NCI-H1436 (cell line): Measurements from ENCODE around the gene TRIM13.

Experiments used
- DNase-seq: peaks from one replicate; lab custom pipeline; 2025; lab: John Stamatoyannopoulos, UW

TRIM13 gene

DNA sequence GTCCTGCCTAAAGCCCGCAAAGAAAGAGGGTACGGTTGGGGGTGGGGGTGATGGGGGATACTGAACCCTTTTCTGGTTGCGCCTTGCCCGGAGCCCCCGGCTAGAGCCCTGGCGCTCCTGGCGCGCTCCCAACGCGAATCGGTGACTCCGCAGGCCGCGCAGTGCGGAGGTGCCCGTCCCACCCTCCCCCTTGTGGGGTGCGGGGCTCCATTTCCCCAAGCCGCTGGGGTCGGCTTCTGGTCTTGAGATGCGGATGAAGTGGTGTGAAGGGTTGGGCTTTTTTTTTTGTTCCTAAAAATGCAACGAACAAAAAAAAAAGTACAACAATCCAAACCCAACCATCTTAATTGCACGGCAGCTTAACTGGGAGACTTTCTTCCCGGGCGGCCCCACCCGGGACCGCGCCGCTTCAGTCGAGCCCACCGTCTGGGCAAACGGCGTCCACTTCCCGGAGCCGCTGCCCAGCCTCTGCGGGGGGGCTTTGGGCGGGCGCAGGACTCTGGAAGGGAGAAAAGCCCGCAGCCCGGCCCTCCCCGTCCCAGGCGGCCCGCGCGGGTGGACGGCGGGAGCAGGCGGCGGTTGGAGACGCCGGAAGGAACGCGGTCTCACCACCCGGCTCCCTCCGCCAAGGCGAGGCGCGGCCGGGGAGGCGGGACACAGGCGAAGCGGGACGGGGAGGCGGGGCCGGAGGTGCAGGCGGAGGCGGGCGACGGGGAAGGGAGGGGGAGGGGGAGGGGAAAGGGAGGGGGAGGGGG lies 504 bp upstream of the TRIM13 start:
- peak; percentile 78 for DNase-seq

DNA sequence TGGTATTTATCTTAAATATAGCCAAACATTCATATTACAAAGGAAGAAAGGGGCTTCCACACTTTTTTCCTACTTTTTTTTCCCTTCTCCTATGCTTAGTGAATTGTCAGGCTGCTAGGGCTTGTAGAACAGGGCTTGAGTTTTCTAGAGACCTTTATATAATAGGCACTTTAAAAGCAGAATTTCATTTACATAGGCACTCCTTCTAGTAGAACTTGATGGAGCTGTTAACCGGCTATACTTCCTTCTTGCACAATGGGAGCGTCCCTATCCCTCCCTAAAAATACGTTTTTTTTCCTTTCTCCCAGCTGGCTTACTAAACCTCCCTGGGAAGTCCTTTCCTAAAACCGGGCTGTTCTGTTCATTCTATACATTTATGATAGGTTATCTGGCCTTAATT lies 1.1 kb downstream of the TRIM13 start:
- no peak for DNase-seq

DNA sequence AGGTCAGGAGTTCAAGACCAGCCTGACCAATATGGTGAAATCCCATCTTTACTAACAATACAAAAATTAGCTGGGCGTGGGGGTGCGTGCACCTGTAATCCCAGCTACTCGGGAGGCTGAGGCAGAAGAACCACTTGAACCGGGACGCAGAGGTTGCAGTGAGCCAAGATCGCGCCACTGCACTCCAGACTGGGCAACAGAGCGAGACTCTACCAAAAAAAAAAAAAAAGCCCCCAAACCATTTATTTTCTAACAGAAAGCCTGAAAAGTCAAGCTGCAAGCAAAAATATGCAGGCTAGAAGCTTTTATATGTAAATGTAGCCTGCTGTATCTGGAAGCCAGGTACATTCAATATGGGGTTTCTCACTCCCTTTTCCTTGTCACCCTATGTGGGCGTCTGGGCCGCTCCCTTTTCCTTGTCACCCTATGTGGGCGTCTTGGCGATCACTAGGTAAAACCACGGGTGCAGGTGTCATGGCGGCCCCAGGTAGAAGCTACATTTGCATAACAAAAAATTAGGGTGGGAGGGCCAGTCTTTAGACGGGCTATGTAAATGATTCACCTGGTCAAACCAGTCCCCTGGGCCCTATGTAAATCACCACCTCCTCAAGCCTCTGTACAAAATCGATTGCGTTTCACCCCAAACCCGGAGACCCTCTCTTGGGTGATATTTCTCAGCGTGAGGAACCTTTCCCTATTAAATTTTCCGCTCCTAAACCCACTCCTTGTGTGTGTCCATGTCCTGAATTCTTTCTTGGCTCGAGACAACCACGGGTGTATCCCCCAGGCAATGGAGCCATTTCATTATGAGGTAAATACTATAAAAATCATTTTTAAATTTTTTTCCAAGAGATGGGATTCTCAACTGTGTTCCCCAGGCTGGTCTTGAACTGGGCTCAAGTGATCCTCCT lies 2.1 kb downstream of the TRIM13 start:
- no peak for DNase-seq

DNA sequence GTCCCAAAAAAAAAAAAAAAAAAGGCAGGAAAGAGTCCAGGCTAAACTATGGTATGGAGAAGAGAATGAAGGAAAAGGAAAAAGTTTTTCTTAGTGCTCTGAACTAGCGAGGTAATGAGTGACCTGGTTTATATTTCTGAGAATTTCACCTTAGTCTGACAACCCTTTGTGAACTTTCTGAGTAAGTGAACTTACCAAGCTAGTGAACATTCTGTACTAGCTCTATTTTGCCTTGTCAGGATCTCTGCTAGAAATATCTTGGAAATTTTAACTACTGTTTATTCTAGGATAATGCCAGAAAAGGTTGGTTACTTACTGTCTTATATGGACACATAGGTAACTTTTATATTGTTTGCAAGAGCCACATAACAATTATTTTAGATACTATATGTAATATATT lies 4.4 kb downstream of the TRIM13 start:
- no peak for DNase-seq

DNA sequence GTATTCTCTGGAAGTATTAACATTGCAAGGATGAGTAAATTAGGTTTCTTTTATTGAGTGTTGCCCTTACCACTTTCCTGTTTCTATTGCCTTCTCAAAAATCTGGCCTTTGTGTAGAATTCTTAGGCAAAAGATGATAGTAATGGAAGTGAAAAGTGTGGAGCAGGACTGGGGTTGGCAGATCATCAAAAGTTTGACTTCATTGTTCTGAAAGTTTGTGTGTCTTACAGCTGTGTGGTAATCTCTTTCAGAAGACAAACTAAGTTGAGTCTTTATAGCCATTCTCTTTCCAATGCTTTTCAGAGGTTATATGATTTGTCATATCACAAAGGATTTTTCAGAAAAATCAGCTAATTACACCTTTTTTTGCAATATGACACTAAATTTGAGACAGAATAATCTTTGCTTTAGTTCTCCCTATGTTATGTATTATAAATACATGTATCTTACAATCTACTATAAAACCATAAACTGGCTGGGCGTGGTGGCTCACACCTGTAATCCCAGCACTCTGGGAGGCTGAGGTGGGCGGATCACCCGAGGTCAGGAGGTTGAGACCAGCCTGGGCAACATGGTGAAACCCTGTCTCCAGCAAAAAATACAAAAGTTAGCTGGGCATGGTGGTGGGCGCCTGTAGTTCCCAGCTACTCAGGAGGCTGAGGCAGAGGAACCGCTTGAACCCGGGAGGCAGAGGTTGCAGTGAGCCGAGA lies 9.7 kb downstream of the TRIM13 start:
- DNase-seq: no peak

DNA sequence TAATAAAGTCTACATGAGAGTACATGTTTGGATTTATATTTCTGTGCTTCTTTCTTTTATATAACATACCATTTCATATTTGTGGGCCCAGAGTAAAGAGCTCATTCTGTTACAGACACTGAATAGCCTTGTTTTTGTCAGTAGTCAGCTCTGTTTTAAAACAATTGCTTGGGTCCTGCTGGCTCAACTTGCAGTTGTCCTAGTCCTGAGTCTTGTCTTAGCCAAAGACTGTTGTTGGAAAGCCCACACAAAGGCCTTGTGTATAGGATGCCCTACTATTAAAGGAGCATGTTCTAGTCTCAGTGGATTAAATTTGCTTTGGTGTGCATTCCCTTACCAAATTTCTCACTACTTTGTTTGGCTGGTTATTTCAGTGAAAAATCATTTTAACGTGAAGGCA lies 14.6 kb downstream of the TRIM13 start:
- no peak for DNase-seq

DNA sequence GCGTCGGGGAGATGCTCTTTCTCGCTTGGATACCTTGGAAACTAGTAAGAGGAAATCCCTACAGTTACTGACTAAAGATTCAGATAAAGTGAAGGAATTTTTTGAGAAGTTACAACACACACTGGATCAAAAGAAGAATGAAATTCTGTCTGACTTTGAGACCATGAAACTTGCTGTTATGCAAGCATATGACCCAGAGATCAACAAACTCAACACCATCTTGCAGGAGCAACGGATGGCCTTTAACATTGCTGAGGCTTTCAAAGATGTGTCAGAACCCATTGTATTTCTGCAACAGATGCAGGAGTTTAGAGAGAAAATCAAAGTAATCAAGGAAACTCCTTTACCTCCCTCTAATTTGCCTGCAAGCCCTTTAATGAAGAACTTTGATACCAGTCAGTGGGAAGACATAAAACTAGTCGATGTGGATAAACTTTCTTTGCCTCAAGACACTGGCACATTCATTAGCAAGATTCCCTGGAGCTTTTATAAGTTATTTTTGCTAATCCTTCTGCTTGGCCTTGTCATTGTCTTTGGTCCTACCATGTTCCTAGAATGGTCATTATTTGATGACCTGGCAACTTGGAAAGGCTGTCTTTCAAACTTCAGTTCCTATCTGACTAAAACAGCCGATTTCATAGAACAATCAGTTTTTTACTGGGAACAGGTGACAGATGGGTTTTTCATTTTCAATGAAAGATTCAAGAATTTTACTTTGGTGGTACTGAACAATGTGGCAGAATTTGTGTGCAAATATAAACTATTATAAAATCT lies 15.7 kb downstream of the TRIM13 start:
- no peak for DNase-seq

DNA sequence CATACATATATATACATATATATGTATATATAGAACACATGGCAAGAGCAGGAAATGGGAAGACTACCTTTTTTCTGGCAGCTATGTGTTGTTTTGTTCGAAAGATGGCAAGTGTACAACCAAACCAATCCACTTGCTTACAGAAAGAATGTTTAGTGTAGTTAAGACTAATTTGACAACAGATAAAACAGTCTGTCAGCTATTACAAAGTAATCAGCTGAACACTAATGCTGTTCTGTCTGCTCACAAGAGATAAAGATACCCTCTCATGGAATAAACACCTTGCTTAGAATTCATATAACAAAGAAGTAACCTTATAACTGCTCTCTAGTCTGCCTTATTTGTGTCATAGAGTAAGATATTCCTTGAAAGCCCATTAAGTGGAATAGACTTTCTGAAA lies 17.5 kb downstream of the TRIM13 start:
- DNase-seq: no peak

DNA sequence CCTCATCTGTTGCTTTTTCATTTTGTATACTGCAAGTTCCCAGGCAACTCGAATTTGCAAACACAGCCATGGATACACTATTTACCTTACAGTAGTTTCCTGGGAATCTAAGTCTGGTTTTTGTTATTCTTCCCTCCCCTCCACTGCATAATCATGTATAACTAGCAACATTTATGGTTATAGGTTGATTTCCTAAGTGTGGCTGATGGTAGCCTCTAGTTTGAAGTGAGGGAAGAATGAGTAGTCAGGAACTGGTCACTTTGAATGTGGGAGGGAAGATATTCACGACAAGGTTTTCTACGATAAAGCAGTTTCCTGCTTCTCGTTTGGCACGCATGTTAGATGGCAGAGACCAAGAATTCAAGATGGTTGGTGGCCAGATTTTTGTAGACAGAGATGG lies 18.4 kb downstream of the TRIM13 start, which contains the start of gene KCNRG:
KCNRG (plus strand) TSS at position 187 of the 400 bp plus-strand sequence; CDS start at position 237, 50 bp downstream.
- no peak for DNase-seq

DNA sequence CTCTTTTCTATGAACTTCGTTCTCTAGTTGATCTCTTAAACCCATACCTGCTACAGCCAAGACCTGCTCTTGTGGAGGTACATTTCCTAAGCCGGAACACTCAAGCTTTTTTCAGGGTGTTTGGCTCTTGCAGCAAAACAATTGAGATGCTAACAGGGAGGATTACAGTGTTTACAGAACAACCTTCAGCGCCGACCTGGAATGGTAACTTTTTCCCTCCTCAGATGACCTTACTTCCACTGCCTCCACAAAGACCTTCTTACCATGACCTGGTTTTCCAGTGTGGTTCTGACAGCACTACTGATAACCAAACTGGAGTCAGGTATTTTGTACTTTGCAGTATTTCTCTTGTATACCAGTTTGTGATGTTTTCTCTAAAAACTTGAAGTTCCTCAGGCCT lies 18.9 kb downstream of the TRIM13 start:
- no peak for DNase-seq

DNA sequence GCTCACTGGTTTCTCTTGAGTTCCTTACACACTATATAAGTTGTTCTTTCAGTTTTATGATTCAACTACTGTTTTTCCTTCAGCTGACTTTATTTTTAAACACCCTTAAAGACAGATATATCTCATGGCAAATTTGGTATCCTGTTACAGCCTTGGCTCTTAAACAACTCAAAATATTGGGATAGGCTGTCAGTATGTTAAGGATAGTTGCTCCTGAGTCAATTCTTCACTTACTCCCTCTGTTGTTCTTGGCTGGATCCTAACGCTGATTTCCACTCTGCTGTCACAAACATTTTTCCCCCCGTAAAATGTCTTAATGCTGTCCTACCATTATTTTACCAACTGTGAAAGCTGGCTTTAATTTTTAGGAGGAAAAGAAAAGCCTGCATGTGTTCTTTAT lies 19.6 kb downstream of the TRIM13 start:
- no peak for DNase-seq

DNA sequence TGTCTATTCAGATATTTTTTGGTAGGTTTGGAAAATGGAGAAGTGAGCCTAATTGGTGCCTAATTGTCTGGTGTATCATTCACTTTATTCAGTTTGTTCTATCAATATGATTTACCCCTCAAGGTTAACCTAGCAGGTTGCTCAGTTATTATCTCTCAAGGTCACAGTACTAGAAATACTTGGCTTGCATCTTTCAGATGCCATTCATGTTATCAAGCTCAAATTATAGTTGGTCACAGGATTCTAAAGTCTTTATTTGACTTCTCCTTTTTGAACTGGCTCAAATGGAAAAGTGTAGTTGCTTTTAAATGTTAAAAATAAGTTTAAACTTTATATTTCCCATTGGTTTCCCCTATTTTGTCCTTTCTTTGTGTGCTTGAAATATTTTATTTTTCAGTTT lies 21.0 kb downstream of the TRIM13 start:
- no peak for DNase-seq

DNA sequence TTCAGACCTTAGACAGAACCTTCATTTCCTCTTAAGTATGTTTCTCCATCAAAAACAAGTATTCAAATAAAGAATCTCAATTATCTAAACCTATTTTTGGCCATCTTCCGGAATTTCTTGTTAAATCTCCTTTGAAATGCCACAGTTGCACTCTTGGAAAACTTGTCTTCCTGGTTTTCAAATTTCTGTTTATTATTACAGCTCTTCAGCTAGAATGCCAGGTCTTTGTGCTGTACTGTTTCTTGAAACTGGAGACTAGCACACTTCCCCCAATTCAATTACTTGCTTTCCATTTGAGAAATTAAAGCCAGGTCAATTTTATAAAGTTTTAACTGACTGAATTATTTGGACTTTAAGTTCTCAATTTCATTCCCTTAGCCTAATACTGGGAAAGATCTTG lies 28.6 kb downstream of the TRIM13 start:
- no peak for DNase-seq

DNA sequence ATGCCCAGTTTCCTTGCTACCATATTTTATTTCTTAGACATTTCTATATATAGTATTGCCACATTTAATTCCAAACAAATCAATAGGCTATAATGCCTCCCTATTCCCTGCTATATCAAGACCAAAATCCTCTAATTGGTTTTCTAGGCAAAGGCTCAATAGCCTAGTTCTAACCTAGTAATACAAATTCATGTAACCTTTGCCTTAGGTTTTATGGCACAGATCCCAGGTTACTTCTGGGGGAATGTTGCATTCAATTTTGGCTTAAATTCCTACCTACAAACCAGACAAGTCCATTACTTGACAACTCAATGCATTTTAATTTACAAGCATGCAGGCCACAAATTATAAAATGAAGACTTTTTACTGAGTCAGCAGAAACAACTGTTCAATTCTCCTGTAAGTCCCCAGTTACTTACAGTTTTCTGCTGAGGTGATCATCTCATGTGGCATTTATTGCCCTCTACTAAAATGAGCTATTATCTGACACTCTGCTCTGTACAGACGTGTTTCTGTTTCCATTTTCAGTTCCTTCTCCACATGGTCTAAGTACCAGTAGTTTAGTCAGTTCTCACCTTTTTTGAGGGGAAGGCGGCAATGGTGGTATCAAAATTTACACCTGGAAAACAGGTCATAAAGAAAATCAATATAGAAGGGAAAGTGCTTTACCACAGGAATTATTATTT lies 30.1 kb downstream of the TRIM13 start:
- no peak for DNase-seq

DNA sequence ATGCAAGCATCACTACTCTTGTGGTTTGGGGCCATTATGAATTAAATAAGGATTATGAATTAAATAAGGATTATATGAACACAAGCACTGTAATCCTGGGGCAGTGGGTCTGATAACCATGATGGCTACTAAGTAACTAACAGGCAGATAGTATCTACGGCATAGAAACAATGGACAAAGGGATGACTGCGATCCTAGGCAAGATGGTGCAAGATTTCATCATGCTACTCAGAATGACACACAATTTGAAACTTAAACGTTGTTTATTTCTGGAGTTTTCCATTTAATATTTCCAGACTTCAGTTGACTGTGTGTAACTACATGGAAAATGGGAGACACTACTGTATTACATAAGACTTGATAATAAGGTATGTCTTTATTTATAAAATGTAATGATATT lies 33.5 kb downstream of the TRIM13 start:
- no peak for DNase-seq

DNA sequence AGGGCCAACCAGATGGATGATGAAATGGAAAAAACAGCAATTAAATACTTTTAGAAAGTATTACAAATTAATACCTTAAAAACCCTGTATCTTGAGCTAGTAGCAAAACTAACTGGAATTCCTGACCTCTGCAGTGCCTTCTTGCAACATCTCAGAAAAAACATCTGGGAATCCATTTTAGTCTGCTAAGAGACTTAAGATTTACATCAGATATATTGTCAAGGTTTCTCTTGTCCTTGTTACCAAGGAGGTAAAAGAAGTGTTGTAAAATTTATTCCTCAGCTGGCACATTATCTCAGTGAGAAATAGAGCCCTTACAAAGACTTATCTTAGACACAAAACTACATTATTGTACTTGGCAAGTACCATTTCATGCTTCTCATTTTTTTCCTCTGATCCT lies 36.9 kb downstream of the TRIM13 start:
- DNase-seq: no peak

DNA sequence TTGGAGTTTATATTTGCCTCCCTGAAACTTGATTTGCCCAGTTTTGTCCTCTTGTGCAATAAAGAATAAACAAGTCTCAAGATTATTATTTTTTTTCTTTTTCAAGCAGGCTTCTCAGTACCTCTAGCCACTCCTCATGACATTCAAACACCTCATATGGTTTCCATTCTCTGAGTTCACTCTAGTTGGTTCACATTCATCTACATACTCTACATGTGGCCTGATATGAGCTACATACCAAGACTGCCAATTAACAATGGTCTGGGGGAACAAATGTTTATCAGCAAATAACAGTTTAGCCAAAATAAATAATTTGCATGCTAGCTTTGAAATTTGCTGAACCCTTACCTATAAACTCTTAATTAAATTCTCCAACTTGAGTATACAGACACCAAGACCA lies 40.9 kb downstream of the TRIM13 start:
- no peak for DNase-seq

DNA sequence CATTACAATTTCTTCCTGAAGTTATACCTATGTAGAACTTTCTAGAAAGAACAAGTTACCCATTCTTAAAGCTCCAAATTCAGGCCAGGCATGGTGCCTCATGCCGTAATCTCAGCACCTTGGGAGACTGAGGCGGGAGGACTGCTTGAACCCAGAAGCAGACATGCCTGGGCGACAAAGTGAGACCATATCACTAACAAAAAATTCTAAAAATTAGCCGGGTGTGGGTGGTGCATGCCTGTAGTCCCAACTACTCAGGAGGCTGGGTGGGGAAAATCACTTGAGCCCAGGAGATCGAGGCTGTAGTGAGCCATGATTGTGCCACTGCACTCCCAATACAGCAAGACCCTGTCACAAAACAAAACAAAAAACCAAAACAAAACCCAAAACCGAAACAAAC lies 41.4 kb downstream of the TRIM13 start:
- DNase-seq: no peak

DNA sequence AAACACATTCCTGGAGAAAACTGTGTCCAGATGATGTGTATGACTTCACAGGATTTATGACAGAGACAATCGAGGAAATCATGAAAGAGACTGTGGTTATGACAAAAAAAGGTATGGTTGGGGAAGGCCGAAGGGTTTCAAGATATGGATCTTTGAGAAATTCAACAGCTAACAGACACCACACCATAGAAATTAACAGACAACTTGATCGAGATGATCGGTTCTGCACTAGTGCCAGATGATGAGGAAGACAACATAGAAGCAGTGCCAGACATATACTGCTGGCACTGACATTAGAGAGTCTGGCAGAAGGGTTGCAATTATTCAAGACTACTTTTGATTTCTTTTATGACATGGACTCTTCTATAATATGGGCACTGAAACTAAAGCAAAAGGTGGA lies 55.6 kb downstream of the TRIM13 start:
- no peak for DNase-seq

DNA sequence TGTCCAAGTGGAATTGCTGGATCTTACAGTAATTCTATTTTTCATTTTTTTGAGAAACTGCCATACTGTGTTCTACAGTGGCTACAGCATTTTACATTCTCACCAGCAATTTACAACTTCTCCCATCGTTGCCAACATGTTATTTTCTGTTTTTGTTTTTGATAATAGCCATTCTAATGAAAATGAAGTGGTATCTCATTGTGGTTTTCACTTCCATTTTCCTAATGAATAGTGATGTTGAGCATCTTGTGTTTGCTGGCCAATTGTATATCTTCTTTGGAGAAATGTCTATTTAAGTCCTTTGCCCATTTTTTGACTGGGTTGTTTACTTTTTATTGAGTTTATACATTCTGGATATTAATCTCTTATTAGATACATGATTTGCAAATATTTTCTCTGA lies 57.0 kb downstream of the TRIM13 start:
- DNase-seq: no peak

DNA sequence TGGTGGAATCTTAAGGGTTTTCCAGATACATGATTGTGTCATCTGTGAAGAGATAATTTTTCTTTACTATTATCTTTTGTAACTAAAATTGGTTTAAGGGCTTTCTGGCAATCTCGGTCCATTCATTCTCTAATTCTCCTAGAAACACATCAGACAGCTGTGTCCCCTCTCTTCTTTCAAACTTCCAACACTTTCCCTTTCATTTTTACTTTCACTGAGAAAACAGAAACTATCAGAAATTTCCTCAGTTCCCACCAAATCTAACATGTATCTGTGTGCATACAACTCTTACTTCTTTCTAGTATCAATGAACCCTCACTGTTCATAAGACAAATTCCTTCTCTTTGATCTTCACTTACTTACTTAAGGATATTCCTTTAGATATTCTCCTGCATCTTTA lies 58.6 kb downstream of the TRIM13 start:
- no peak for DNase-seq
